GM21423 (cell line): ENCODE measurements around the gene DTX1.

Experiments used
- ATAC-seq: cut with Tn5 transposase; IDR thresholded peaks from one replicate; pipeline ENCODE4 v1.9.1; 2021; ENCODE audit warnings: mild to moderate bottlenecking, moderate library complexity; ENCODE audit not compliant: unreplicated experiment

DTX1 gene

DNA sequence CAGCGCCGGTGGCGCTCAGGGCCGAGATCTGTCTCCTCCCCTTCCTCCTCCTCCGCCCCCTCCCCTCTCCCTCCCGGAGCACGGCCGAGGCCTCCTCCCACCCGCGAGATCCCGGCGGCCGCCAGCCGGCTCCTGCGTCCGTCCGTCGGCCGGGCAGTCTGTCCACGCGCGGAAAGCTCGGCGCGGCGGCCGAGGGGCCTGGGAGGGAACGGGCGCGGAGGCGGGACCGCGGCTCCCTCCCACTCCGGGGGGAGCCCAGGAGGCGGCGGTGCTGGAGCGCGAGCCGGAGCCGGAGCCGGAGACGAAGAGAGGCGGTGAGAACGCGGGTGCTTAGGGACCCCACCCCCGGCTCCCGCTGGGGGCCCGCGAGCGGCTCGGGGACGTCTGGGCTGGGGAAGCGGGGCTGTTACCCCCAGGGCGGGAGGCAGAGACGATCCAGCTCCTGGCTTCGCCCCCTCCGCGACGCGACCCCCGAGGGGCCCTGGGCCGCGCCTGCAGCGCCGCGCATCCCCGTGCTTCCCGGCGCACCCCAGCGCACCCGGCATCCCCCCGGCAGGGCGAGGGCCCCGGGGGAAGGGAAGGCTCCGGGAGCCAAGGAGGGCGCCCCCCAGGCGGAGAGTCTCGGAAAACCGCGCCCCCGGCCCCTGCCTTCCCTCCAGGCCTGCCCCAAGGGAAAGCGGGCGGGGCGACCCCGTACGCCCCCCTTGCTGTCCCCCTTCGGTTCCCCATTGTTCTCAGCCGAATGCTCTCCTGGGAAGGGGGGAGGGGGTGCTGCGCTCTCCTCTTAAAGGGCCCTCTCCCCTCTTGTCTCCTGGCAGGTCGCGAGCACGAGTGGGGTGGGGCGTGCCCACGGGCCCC, at the start of gene DTX1:
Gene DTX1, plus strand, starts transcription at position 100 of the 858 bp plus-strand sequence. CDS start 1,463 bp downstream, outside the sequence.
- no peak for ATAC-seq

DNA sequence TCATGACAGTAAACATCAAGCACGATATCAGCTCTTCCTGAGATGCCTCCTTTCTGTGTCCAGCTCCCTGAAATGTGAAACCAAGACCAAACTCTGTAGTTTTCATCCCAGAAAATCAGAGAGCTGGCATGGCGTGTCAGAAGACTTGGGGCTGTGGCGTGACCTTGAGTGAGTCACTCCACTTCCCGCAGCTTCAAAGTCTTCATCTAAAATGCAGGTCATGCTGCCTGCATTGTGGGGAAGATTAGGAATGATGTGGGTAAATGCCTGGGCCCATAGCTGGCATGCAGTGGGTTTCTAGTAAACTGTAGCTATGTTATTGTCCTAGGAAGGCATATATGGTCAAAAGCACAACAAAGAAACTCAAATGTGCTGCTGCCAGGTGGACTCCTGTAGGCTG, 49.4 kb upstream of the DTX1 start:
- no peak for ATAC-seq

DNA sequence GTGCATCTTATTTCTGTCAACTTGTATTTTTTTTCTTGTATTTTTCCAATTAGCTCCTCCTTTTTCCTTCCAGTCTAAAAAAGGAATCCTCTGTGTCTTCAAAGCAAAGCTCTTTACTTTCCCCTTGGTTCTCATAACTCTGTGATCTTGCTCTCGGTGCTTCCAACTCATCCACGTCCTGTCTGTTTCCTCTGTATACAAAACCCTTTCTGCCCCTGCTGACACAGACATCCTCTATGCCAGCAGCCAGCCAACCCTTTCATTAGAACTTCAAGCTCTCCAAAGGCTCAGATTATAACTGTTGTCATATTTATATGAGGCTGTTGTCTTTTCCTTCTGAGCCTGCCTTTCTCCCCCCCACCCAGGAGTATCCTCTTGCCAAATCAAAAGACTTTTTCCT, 45.8 kb upstream of the DTX1 start:
- no peak for ATAC-seq

DNA sequence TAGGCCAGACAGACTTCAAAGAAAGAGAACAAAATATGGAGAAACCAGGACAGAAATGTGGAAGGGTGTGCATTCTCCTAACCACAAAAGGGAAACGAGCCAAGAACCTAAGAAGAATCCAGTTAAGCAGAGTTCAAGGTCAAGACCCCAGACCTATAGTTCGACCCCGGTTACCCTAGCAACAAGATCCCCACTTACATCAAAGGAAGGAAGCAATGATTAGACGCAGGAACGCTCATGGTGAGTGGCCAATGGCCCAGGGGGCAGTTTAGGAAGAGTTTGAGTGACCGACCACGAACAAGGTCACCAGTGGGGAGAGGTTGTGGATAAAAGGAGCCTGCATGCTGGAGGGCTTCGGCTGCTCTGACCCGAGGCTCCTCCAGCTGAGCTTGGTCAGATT, 42.0 kb upstream of the DTX1 start:
- no peak for ATAC-seq

DNA sequence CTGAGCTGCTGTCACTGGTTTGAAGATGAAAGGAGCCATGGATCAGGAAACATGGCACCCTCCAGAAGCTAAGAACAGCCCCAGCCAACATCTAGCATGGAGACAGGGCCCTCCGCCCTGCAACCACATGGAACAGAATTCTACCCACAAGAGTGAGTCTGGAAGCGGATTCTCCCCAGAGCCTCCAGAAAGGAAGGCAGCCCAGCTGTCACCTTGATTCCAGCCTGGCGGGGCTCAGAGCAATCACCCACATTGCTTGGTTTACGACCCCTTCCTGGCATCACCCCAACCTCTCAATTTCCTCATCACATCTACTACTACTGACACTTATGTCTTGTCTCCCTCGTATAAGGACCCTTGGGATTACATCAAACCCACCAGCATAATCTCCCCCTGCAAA, 39.7 kb upstream of the DTX1 start:
- no peak for ATAC-seq

DNA sequence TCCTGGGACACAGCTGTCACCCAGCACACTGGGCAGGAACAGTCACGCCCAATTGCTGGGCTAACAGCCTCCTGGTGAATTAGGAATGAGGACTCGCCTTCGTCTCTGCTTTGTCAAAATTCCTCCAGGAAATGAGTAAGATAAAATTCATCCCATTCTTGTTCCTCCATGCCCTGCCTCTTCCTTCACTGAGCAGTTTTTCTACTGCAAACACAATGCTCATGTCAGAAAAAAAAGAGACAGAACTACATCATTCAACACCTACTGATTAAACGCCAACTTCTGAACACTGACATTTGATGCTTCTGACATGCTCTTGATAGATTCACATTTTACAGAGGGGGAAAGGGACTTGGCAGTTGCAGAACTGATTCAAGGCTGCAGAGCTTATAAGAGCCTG, 37.5 kb upstream of the DTX1 start:
- no peak for ATAC-seq

DNA sequence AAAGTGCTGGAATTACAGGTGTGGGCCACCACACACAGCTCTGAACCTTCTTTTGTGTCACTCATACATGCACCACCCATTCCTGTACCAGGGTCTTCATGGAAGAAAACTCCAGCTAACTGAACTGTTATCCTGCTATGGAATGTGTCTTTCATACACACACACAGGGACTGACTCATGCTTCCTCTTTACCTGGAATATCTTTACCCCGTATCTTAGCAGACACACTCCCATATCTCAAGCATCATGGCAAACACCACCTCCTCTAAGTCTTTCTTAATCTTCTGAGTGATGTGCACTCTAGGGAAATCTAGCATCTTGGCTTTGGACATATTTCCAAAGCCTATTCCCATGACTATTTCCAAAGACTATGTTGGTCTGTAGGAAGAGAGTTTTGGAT, 35.0 kb upstream of the DTX1 start:
- no peak for ATAC-seq

DNA sequence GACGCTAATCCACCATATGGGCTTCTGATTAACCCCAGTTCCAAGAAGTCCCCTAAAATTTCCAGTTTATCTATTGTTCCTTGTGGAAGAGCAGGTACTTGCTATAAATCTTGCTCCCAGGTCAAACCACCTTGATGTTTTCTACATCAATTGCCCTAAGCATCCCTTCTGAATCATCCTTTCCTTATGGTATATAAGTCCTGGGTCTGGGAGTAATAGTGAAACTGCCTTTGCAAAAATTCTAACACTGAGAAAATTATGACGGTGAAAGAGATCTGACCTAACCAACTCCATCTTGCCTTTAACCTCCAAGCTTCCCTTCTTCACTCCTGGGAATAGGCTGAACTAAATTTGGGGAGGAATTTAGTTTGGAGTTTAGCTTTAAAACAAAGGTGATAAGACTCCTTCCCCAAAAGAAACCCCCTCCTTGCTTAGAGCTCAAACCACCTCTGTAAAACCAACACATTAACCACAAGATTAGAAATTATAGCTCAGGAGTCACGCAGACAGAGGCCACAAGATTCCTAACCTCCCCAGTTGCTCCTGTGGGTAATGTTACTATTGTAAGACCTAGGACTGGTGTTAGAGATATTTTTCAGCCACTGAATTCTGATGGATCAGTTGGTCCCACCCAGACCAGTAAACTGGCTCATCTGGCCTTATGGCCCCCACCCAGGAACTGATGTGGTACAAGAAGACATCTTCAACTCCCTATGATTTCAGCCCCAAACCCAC, 33.8 kb upstream of the DTX1 start:
- ATAC-seq = no peak

DNA sequence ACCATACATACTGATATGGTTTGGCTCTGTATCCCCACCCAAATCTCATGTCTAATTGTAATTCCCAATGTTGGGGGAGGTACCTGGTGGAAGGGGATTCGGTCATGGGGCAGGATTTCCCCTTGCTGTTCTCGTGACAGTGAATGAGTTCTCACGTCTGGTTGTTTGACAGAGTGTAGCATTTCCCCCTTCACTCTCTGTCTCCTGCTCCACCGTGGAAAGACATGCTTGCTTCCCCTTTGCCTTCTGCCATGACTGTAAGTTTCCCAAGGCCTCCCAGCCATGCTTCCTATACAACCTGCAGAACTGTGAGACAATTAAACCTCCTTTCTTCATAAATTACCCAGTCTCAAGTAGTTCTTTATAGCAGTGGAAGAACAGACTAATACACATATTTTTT, 28.8 kb upstream of the DTX1 start:
- no peak for ATAC-seq

DNA sequence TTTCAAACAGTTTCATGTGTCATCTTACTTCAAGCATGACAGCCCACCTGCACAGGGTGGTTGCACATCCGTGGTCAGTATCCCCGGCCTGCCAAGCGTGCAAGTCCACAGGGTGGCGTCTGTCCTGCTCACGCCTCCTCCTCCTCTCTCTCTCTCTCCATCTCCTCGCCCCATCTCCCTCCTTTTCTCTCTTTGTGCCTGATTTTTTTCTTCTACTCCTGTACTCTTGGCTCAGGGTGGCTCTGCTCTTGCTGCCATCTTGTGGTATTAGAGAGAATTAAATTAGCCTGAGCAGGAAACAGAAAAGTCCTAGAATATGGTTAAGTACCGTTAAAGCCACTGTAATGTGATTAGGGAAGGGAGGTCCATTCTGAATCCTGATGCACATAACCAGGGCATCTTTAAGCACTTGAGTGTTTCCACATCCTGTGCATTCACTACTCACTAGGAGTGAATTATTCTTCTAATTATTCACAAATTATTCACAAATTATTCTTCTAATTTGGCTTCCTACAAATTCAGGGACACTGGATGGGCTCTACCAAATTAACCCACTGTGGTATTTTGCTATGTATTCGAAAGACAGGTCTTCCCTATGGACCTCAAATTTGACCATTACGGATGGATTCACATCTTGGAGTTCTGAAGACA, 25.5 kb upstream of the DTX1 start:
- ATAC-seq = no peak

DNA sequence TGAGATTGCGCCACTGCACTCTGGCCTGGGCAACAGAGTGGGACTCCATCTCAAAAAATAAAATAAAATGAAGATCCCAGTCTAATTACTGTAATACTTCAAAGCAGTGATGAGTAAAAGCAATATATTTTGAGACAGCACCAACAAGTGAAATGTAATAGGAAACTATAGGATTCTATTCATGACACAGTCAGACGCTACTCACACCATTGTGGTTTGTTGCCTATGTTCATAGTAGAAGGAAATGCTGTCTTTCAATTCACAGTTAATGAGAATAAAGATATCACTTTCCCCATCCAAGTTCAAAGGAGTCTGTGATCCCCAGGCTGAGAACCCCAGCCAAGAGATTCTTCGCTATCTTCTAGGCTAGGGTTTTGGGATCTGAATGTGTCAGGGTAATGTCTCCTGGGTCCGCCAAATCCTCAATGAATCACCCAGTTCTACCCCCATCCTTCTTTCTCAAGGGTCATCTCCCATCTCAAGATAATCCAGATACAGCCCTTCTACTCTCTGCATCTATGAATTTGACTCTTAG, 16.6 kb upstream of the DTX1 start:
- ATAC-seq = no peak

DNA sequence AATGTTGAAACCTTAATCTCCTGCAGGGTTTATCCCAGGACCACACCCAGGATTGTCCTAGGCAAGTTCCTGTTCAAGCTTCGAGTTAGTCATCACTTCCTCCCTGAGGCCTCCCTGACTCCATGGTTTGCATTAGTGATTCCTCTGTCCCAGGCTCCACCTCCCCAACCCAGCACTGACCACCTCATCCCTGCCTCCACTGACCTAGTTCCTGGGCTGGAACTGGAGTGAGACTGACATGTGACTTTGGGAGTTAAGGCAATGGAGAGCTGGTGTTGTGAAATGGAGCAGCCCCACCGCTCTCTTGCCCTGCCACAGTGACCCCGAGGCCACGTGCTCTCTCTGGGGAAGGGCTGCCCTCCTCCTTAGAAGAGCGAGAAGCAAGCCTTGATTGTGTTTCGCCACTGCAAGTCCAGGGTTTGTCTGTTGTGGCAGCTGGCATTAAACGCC, 15.8 kb upstream of the DTX1 start:
- no peak for ATAC-seq

DNA sequence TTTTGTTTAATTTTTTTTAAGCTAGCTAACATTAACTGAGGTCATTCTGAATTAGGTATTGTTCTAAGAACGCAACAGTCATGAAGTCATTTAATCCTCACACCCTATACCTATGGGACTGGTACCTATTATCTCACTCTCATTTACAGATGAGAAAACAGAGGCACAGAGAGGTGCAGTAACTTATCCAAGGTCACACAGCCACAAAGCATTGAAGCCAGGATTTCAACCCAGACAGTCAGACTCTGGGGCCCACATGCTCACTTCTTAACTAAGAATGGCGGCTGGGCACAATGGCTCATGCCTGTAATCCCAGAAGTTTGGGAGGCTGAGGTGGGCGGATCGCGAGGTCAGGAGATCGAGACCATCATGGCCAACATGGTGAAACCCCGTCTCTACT, 15.0 kb upstream of the DTX1 start:
- ATAC-seq = no peak

DNA sequence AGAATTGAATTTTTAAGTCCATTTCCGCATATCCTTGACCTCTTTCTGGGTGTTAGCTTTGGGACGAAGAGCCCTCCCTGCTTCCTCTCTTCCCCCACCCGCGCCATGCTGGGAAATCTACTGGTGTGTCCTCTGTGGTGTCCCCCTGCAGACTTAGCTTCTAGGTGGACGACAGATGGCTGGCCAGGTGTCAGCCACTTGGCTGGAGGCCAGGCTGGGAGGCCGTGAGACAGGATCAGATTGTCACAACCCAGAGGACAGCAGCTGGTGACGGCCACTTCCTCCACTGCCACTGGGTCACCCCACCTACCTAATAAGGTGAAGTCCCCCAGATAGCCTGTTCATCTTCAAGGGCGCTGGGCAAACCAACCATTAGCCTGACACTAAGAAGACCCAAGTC, 13.3 kb upstream of the DTX1 start:
- no peak for ATAC-seq

DNA sequence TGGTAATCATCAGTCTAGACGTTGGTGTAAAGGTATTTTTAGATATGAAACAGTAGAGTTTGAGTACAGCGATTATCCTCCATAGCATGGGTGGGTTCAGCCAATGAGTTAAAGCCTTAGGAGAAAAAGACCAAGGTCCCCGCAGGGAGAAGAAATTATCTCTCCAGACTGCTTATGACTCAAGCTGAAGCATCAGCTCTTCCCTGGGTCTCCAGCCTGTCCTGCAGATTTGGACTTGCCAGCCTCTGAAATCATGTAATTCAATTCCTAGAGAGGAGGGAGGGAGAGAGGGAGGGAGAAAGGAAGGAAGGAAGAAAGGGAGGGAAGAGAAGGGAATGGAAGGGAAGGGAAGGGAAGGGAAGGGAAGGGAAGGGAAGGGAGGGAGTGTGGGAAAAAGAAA, 12.0 kb upstream of the DTX1 start:
- no peak for ATAC-seq

DNA sequence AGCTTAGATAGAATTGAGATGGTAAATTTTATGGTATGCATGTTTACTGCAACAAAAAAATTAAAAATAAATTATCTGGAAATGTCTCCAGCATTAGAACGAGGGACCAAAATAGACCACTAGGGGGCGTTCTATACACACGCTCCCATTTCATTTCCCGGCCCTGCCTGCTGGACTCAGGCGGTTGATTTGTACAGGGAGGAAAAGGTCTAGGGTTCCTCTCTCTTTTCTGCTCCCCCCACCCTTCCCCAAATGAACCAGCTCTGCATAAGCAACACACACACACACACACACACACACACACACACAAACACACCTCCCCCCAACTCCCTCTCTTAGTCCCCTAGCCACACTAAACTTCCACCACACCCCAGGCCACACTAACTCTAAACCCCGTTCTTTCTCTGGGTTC, 7.8 kb upstream of the DTX1 start:
- ATAC-seq = no peak

DNA sequence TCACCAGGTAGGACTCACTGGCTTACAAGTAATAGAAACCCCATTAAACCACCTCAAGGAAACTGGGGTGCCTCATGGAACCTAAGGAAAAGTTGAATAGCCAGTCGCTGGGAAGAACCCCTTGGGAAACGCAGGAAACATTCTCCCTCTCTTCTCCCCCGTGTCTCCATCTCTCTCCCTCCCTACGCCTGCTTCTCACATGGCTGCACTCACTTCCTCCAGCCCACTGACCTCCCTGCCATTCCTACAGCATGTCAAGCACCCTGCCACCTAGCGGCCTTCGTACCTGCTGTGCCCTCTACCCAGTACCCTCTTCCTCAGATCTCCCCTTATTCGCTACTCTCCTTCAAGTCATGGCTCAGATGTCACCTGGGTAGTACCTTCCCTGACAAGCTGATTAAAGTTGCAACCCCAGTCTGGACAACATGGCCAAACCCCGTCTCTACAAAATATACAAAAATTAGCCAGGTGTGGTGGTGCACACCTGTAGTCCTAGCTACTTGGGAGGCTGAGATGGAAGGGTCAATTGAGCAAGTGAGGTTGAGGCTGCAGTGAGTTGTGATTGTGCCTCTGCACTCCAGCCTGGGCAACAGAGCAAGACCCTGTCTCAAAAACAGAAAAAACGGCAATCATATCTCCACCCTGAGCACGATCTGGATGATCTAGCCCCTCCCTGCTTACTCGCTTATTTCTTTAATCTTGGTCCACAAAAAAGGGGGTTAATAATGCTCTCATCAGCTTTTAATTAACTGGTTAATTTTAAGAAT, 6.4 kb upstream of the DTX1 start:
- no peak for ATAC-seq

DNA sequence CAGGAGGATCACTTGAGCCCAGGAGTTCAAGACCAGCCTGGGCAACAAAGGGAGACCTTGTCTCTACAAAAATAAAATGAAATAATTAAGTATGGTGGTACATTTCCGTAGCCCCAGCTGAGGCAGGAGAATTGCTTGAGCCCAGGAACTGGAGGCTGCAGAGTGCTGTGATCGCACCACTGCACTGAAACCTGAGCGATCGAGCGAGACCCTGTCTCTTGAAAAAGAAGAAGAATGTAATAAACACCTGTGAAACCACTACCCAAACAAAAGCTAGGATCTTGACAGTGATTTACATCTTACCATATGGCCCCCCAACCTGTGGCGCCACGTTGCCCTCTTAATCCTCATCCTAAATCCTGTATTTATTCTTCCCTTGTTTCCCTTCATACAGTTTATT, 5.7 kb upstream of the DTX1 start:
- no peak for ATAC-seq

DNA sequence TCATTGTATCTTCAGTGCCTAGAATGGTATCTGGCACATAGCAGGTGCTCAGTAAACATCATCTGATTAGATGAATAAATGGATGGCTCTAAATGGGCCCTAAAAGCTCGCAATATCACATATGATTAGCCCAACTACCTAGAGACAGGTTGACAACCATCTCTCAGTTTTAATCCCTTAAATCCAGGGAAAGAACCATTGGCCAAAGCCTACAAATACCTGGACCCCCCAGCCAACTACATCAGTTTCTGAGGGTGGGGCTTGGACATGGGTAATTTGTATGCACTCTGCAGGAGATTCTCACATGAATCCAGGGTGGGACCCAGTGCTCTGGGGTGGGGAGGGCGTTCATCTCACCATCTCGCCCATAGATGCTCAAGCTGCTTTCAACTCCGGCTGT, 4.8 kb upstream of the DTX1 start:
- ATAC-seq = no peak

DNA sequence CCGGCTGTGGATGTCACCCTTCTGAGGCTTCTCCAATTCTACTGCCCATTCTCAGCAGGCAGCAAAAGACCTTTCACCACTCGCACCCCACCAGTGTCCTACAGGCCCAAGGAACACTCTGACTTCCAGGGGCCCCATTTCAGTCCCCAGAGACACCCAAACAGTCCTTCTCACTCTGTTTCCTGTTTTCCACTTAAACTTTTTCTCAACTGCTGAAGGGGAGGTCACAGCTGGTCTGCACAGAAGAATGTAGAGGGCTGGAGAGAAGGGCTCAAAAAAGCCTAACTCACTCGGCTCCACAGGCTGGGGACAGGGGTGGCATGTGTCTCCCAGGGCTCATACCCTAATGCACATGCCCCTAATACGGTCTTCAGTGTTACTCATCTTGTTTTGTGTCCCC, 4.2 kb upstream of the DTX1 start:
- ATAC-seq = no peak

DNA sequence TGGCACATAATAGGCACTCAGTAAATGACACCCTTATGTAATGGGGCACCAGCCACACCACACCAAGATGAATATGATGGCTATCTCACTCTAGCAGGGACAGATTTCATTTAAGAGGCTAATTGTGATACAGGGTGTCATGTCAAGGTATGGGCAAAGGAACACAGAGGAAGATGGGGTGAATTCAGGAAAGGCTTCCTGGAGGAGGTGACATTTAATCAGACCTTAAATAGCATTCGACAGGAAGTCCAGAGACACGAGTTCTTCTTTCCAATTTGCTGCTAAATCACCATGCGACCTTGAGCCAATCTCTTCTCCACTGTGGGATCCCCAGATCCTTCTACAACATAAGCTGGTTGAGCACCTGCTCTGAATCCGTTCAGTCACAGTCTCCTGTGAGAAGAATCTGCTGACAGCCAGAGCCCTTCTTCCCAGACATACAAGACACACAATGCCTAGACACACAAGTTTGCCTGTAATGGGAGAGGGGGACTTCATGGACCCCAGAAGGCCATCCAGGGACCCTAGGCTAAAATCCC, 1.5 kb upstream of the DTX1 start:
- ATAC-seq = no peak
